ENCODE results near the gene TMEM91.

Gene TMEM91

GRCh38 chr19:41421973-41422372, 45.6 kb downstream of the TMEM91 start:
- no peak for TF ChIP-seq FOXP2 (optimal IDR thresholded peaks at IDR 0.05; ENCODE audit: borderline replicate concordance, extremely low read depth, extremely low read length, insufficient read depth)
- TF ChIP-seq POLR2AphosphoS5 (IDR thresholded peaks at IDR 0.05; ENCODE audit: low read depth, low read length), result no peak
- no peak for TF ChIP-seq SIN3A (IDR thresholded peaks at IDR 0.05; ENCODE audit: borderline replicate concordance, insufficient read depth, low read length)
- TF ChIP-seq, protein P1, sequence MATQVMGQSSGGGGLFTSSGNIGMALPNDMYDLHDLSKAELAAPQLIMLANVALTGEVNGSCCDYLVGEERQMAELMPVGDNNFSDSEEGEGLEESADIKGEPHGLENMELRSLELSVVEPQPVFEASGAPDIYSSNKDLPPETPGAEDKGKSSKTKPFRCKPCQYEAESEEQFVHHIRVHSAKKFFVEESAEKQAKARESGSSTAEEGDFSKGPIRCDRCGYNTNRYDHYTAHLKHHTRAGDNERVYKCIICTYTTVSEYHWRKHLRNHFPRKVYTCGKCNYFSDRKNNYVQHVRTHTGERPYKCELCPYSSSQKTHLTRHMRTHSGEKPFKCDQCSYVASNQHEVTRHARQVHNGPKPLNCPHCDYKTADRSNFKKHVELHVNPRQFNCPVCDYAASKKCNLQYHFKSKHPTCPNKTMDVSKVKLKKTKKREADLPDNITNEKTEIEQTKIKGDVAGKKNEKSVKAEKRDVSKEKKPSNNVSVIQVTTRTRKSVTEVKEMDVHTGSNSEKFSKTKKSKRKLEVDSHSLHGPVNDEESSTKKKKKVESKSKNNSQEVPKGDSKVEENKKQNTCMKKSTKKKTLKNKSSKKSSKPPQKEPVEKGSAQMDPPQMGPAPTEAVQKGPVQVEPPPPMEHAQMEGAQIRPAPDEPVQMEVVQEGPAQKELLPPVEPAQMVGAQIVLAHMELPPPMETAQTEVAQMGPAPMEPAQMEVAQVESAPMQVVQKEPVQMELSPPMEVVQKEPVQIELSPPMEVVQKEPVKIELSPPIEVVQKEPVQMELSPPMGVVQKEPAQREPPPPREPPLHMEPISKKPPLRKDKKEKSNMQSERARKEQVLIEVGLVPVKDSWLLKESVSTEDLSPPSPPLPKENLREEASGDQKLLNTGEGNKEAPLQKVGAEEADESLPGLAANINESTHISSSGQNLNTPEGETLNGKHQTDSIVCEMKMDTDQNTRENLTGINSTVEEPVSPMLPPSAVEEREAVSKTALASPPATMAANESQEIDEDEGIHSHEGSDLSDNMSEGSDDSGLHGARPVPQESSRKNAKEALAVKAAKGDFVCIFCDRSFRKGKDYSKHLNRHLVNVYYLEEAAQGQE (IDR thresholded peaks at IDR 0.05; ENCODE audit: insufficient read depth in 1 of 2, low read depth in 2 of 2, low read length in 2 of 2), result no peak
- no peak for TF ChIP-seq TAF1 (IDR thresholded peaks at IDR 0.05; ENCODE audit: borderline replicate concordance, insufficient read depth, low read length)

- TF ChIP-seq SIN3A (IDR thresholded peaks at IDR 0.05; ENCODE audit: borderline replicate concordance, insufficient read depth, low read length), result no peak
- no peak for TF ChIP-seq TAF1 (IDR thresholded peaks at IDR 0.05; ENCODE audit: borderline replicate concordance, insufficient read depth, low read length)
- no peak for TF ChIP-seq POLR2AphosphoS5 (IDR thresholded peaks at IDR 0.05; ENCODE audit: low read depth, low read length)
- no peak for TF ChIP-seq FOXP2 (optimal IDR thresholded peaks at IDR 0.05; ENCODE audit: borderline replicate concordance, extremely low read depth, extremely low read length, insufficient read depth)
- TF ChIP-seq, protein P1 (IDR thresholded peaks at IDR 0.05; ENCODE audit: insufficient read depth in 1 of 2, low read depth in 2 of 2, low read length in 2 of 2), result no peak
Measured at GRCh38 chr19:41422456-41422855, 46.1 kb downstream of the TMEM91 start.

DNA sequence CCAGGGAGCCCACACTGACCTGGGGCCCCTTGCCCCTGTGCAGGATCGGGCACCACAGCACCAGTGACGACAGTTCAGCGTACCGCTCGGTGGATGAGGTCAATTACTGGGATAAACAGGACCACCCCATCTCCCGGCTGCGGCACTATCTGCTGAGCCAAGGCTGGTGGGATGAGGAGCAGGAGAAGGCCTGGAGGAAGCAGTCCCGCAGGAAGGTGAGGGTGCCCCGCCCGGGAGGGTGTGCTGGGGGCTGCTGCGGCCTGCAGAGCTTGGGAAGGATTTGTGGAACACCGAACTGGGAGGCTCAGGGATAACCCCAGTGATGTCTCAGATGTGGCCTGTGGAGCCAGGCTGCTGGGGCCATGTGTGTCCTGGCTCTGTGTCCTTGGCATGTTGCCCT, 46.6 kb downstream of the TMEM91 start:
- TF ChIP-seq, protein P1 (IDR thresholded peaks at IDR 0.05; ENCODE audit: insufficient read depth in 1 of 2, low read depth in 2 of 2, low read length in 2 of 2), result no peak
- TF ChIP-seq FOXP2 (optimal IDR thresholded peaks at IDR 0.05; ENCODE audit: borderline replicate concordance, extremely low read depth, extremely low read length, insufficient read depth) (no peak), POLR2AphosphoS5 (IDR thresholded peaks at IDR 0.05; ENCODE audit: low read depth, low read length) (no peak), SIN3A (IDR thresholded peaks at IDR 0.05; ENCODE audit: borderline replicate concordance, insufficient read depth, low read length) (no peak), TAF1 (IDR thresholded peaks at IDR 0.05; ENCODE audit: borderline replicate concordance, insufficient read depth, low read length) (no peak)

GRCh38 chr19:41424335-41425173, 48.2 kb downstream of the TMEM91 start:
- TF ChIP-seq, protein P1 (IDR thresholded peaks at IDR 0.05; ENCODE audit: insufficient read depth in 1 of 2, low read depth in 2 of 2, low read length in 2 of 2), result no peak
- no peak for TF ChIP-seq FOXP2 (optimal IDR thresholded peaks at IDR 0.05; ENCODE audit: borderline replicate concordance, extremely low read depth, extremely low read length, insufficient read depth)
- no peak for TF ChIP-seq POLR2AphosphoS5 (IDR thresholded peaks at IDR 0.05; ENCODE audit: low read depth, low read length)
- no peak for TF ChIP-seq TAF1 (IDR thresholded peaks at IDR 0.05; ENCODE audit: borderline replicate concordance, insufficient read depth, low read length)
- TF ChIP-seq SIN3A (IDR thresholded peaks at IDR 0.05; ENCODE audit: borderline replicate concordance, insufficient read depth, low read length), result no peak

All from PFSK-1 (cell line).